NCI-H774 (cell line): Measurements from ENCODE around the gene EXOSC7.
"Not testable (repeated sequence)": the region's sequence is repeated elsewhere in the genome, so short reads cannot be mapped to it uniquely, and the experiment has no call there.

Source experiments
- DNase-seq: peaks from one replicate; lab custom pipeline; 2025; lab: John Stamatoyannopoulos, UW

The EXOSC7 gene

GRCh38 chr3:44962621-44963393 is 13.2 kb upstream of the EXOSC7 start:
- no peak for DNase-seq

GRCh38 chr3:44963571-44964325 is 12.3 kb upstream of the EXOSC7 start:
- DNase-seq, result no peak

- DNase-seq, result no peak
Observed at GRCh38 chr3:44965165-44965564, 10.9 kb upstream of the EXOSC7 start.

GRCh38 chr3:44966795-44967278 is 9.2 kb upstream of the EXOSC7 start:
- no peak for DNase-seq

- DNase-seq, result no peak
Observed at GRCh38 chr3:44968447-44968858, 7.6 kb upstream of the EXOSC7 start.

GRCh38 chr3:44969154-44969827 is 6.8 kb upstream of the EXOSC7 start:
- no peak for DNase-seq

GRCh38 chr3:44969828-44970179 is 6.2 kb upstream of the EXOSC7 start:
- DNase-seq, result no peak

GRCh38 chr3:44970926-44971490 is 5.0 kb upstream of the EXOSC7 start:
- no peak for DNase-seq

- no peak for DNase-seq
Observed at GRCh38 chr3:44974416-44974815, 1.6 kb upstream of the EXOSC7 start.

- DNase-seq, result no peak
Observed at GRCh38 chr3:44981220-44981619, 5.2 kb downstream of the EXOSC7 start.

GRCh38 chr3:44981751-44982150 is 5.7 kb downstream of the EXOSC7 start:
- DNase-seq, result no peak

- no peak for DNase-seq
Observed at GRCh38 chr3:44982817-44983216, 6.8 kb downstream of the EXOSC7 start.

- DNase-seq, result no peak
Observed at GRCh38 chr3:44983484-44983941, 7.5 kb downstream of the EXOSC7 start.

GRCh38 chr3:44984335-44984734 is 8.3 kb downstream of the EXOSC7 start:
- DNase-seq, result no peak

- not testable (repeated sequence) for DNase-seq
Observed at GRCh38 chr3:44986330-44986729, 10.3 kb downstream of the EXOSC7 start.

GRCh38 chr3:44987332-44987731 is 11.3 kb downstream of the EXOSC7 start:
- DNase-seq, result no peak

GRCh38 chr3:44988073-44988472 is 12.0 kb downstream of the EXOSC7 start:
- DNase-seq, result no peak

GRCh38 chr3:44989141-44989540 is 13.1 kb downstream of the EXOSC7 start:
- no peak for DNase-seq

GRCh38 chr3:44989636-44990373 is 13.8 kb downstream of the EXOSC7 start:
- DNase-seq, result no peak

GRCh38 chr3:44991326-44991725 is 15.3 kb downstream of the EXOSC7 start:
- DNase-seq, result no peak
